IPS-18c (cell line): Measurements from ENCODE around the gene GAGE13.
A peak's percentile ranks its signal among the peaks of the same experiment; 100 is the strongest.
"Not testable (repeated sequence)": the region's sequence is repeated elsewhere in the genome, so short reads cannot be mapped to it uniquely, and the experiment has no call there.

Source experiments
- H3K4me3 ChIP-seq: 2 replicates; pipeline ENCODE4 v1.7.0; 2013; ENCODE audit warnings: low read depth, mild to moderate bottlenecking, low read length, moderate library complexity; ENCODE audit not compliant: insufficient read depth
- H3K9me3 ChIP-seq: one replicate; pipeline ENCODE4 v1.6.1; 2013; ENCODE audit warnings: mild to moderate bottlenecking, low read length, moderate library complexity; ENCODE audit not compliant: control insufficient read depth, insufficient read depth

GAGE13 gene

GRCh38 chrX:49331282-49331681 is at the start of gene GAGE13:
Gene GAGE13 (plus strand): TSS chrX:49331582. CDS start chrX:49332738, 1,156 bp downstream.
- H3K4me3 ChIP-seq, H3K9me3 ChIP-seq: not testable (repeated sequence)

GRCh38 chrX:49282647-49283011 is 48.8 kb upstream of the GAGE13 start:
- peaks cover 13% of the 10 kb centered on the region for H3K9me3 ChIP-seq
- no peak overlapping the region for H3K4me3 ChIP-seq

- no peak overlapping the region for H3K4me3 ChIP-seq
- H3K9me3 ChIP-seq: peaks cover 10% of the 10 kb centered on the region
Observed at GRCh38 chrX:49284212-49284611, 47.2 kb upstream of the GAGE13 start.

GRCh38 chrX:49286136-49286535 is 45.2 kb upstream of the GAGE13 start:
- H3K4me3 ChIP-seq: no peak overlapping the region
- peaks cover 7% of the 10 kb centered on the region for H3K9me3 ChIP-seq

GRCh38 chrX:49286581-49286980 is 44.8 kb upstream of the GAGE13 start:
- peaks cover 7% of the 10 kb centered on the region for H3K9me3 ChIP-seq
- H3K4me3 ChIP-seq: no peak overlapping the region

GRCh38 chrX:49287665-49288064 is 43.7 kb upstream of the GAGE13 start:
- Histone ChIP-seq H3K4me3 (no peak overlapping the region), H3K9me3 (peaks cover 7% of the 10 kb centered on the region)

GRCh38 chrX:49290215-49290614 is 41.2 kb upstream of the GAGE13 start:
- H3K4me3 ChIP-seq: no peak overlapping the region
- peaks cover 9% of the 10 kb centered on the region for H3K9me3 ChIP-seq

GRCh38 chrX:49291615-49292337 is 39.6 kb upstream of the GAGE13 start:
- H3K9me3 ChIP-seq: peaks cover 4% of the 10 kb centered on the region
- H3K4me3 ChIP-seq: no peak overlapping the region

GRCh38 chrX:49292400-49293362 is 38.7 kb upstream of the GAGE13 start:
- peaks cover 4% of the 10 kb centered on the region for H3K9me3 ChIP-seq
- H3K4me3 ChIP-seq: no peak overlapping the region

- H3K4me3 ChIP-seq, H3K9me3 ChIP-seq: not testable (repeated sequence)
Observed at GRCh38 chrX:49299293-49299692, 32.1 kb upstream of the GAGE13 start.

GRCh38 chrX:49300703-49301102 is 30.7 kb upstream of the GAGE13 start:
- Histone ChIP-seq H3K9me3 (peaks cover 7% of the 10 kb centered on the region), H3K4me3 (no peak overlapping the region)

- no peak within 1 kb of the TSS for H3K4me3 ChIP-seq
- H3K9me3 ChIP-seq: peaks cover 7% of the 10 kb centered on the region
Observed at GRCh38 chrX:49303346-49303745, 28.0 kb upstream of the GAGE13 start, which contains the start of gene GAGE10. Gene GAGE10 (plus strand): TSS chrX:49303646. CDS start chrX:49304860, 1,214 bp downstream.

GRCh38 chrX:49307775-49308174 is 23.6 kb upstream of the GAGE13 start:
- H3K9me3 ChIP-seq, H3K4me3 ChIP-seq: not testable (repeated sequence)

GRCh38 chrX:49308604-49309269 is 22.6 kb upstream of the GAGE13 start:
- Histone ChIP-seq H3K4me3 (no peak overlapping the region), H3K9me3 (peaks cover 11% of the 10 kb centered on the region)

- Histone ChIP-seq H3K9me3 (peaks cover 12% of the 10 kb centered on the region), H3K4me3 (peak overlapping the region; percentile 24; the same call in 1 of the 2 replicates)
Observed at GRCh38 chrX:49309401-49309981, 21.9 kb upstream of the GAGE13 start.

- Histone ChIP-seq H3K9me3 (peaks cover 13% of the 10 kb centered on the region), H3K4me3 (peak overlapping the region; percentile 6; the same call in 1 of the 2 replicates)
Observed at GRCh38 chrX:49310371-49310770, 21.0 kb upstream of the GAGE13 start.

GRCh38 chrX:49312176-49312575 is 19.2 kb upstream of the GAGE13 start:
- Histone ChIP-seq H3K9me3 (peaks cover 13% of the 10 kb centered on the region), H3K4me3 (no peak overlapping the region)
